H9 (cell line): ENCODE results near the gene PRKAG2. TPM values are rescaled to one million over a fixed set of nuclear protein-coding genes. Genes with fewer than 3 reads are reported as not detected.

Source experiments
- DNase-seq: peaks from one replicate; pipeline ENCODE4 v3.0.0-alpha.2; 2017
- H2AFZ ChIP-seq: one replicate; pipeline ENCODE4 v1.6.1; 2013; ENCODE audit warnings: mild to moderate bottlenecking, low read length, control low read depth, moderate library complexity
- H2AK5ac ChIP-seq: 2 replicates; pipeline ENCODE4 v1.6.1; 2013; ENCODE audit warnings: low read length, control low read depth, mixed read lengths; ENCODE audit not compliant: insufficient read length
- H2BK120ac ChIP-seq: one replicate; pipeline ENCODE4 v1.6.1; 2013; ENCODE audit warnings: low read depth, mild to moderate bottlenecking, low read length, control low read depth, inconsistent platforms; ENCODE audit not compliant: poor library complexity, severe bottlenecking
- H2BK12ac ChIP-seq: 2 replicates; pipeline ENCODE4 v1.6.1; 2013; ENCODE audit warnings: low read length, control low read depth, mixed read lengths, low read depth; ENCODE audit not compliant: insufficient read length
- H2BK15ac ChIP-seq: 2 replicates; pipeline ENCODE4 v1.6.1; 2013; ENCODE audit warnings: low read depth, low read length, control low read depth
- H2BK20ac ChIP-seq: one replicate; pipeline ENCODE4 v1.6.1; 2013; ENCODE audit warnings: low read depth, mild to moderate bottlenecking, low read length, control low read depth, inconsistent platforms; ENCODE audit not compliant: poor library complexity, severe bottlenecking
- H2BK5ac ChIP-seq: 2 replicates; pipeline ENCODE4 v1.6.1; 2013; ENCODE audit warnings: low read length, control low read depth, mixed read lengths; ENCODE audit not compliant: insufficient read length
- H3K14ac ChIP-seq: 2 replicates; pipeline ENCODE4 v1.6.1; 2013; ENCODE audit warnings: low read length, control low read depth; ENCODE audit not compliant: insufficient read depth
- H3K18ac ChIP-seq: 2 replicates; pipeline ENCODE4 v1.6.1; 2013; ENCODE audit warnings: low read depth, mild to moderate bottlenecking, mixed read lengths, low read length, control low read depth; ENCODE audit not compliant: insufficient read length
- H3K23ac ChIP-seq: 2 replicates; pipeline ENCODE4 v1.6.1; 2013; ENCODE audit warnings: low read length, control low read depth, mixed read lengths, low read depth; ENCODE audit not compliant: insufficient read length
- H3K23me2 ChIP-seq: 2 replicates; pipeline ENCODE4 v1.6.1; 2013; ENCODE audit warnings: low read depth, mild to moderate bottlenecking, mixed read lengths, low read length, control low read depth; ENCODE audit not compliant: insufficient read length, poor library complexity, severe bottlenecking
- H3K27ac ChIP-seq: 2 replicates; pipeline ENCODE4 v1.5.1; 2013; ENCODE audit warnings: low read length, control low read depth, mixed read lengths, low read depth; ENCODE audit not compliant: insufficient read length
- H3K27me3 ChIP-seq: 2 replicates; pipeline ENCODE4 v1.6.1; 2013; ENCODE audit warnings: low read length, control low read depth, inconsistent platforms; ENCODE audit not compliant: insufficient read depth
- H3K4ac ChIP-seq: 2 replicates; pipeline ENCODE4 v1.6.1; 2013; ENCODE audit warnings: low read depth, mild to moderate bottlenecking, control low read depth, inconsistent platforms, low read length, moderate library complexity
- H3K4me1 ChIP-seq: 2 replicates; pipeline ENCODE4 v1.6.1; 2013; ENCODE audit warnings: low read length, control low read depth, inconsistent platforms; ENCODE audit not compliant: insufficient read depth
- H3K4me2 ChIP-seq: 2 replicates; pipeline ENCODE4 v1.6.1; 2013; ENCODE audit warnings: low read length, control low read depth, mixed read lengths; ENCODE audit not compliant: insufficient read length, insufficient read depth
- H3K56ac ChIP-seq: 2 replicates; pipeline ENCODE4 v1.6.1; 2013; ENCODE audit warnings: low read depth, mild to moderate bottlenecking, mixed read lengths, low read length, control low read depth; ENCODE audit not compliant: insufficient read length
- H3K79me1 ChIP-seq: 2 replicates; pipeline ENCODE4 v1.6.1; 2013; ENCODE audit warnings: low read depth, mild to moderate bottlenecking, moderate library complexity, low read length, control low read depth, inconsistent platforms; ENCODE audit not compliant: insufficient read depth, poor library complexity, severe bottlenecking
- H3K79me2 ChIP-seq: 2 replicates; pipeline ENCODE4 v1.6.1; 2013; ENCODE audit warnings: low read length, control low read depth, inconsistent platforms; ENCODE audit not compliant: insufficient read depth
- H3K9ac ChIP-seq: 2 replicates; pipeline ENCODE4 v1.6.1; 2013; ENCODE audit warnings: low read length, control low read depth, mixed read lengths; ENCODE audit not compliant: insufficient read length; ENCODE audit errors: extremely low read depth
- H3K9me3 ChIP-seq: one replicate; pipeline ENCODE4 v1.6.1; 2013; ENCODE audit warnings: low read depth, low read length, inconsistent platforms; ENCODE audit not compliant: control insufficient read depth
- H3T11ph ChIP-seq: one replicate; pipeline ENCODE4 v1.6.1; 2013; ENCODE audit warnings: mild to moderate bottlenecking, low read length, control low read depth, inconsistent platforms
- H4K20me1 ChIP-seq: one replicate; pipeline ENCODE4 v1.6.1; 2013; ENCODE audit not compliant: control insufficient read depth, insufficient read length, insufficient read depth
- H4K5ac ChIP-seq: 2 replicates; pipeline ENCODE4 v1.6.1; 2013; ENCODE audit warnings: low read depth, mild to moderate bottlenecking, mixed read lengths, low read length, control low read depth; ENCODE audit not compliant: insufficient read length
- H4K8ac ChIP-seq: replicated peaks from 2 replicates; pipeline ENCODE4 v1.6.1; 2013; ENCODE audit warnings: low read length, control low read depth, mixed read lengths, low read depth; ENCODE audit not compliant: insufficient read length
- H4K91ac ChIP-seq: 2 replicates; pipeline ENCODE4 v1.6.1; 2013; ENCODE audit warnings: low read depth, mild to moderate bottlenecking, moderate library complexity, mixed read lengths, low read length, control low read depth; ENCODE audit not compliant: insufficient read length
- H3K27ac Mint-ChIP-seq, 3 experiments: 2 replicates in 2 of 3; 3 replicates in 1 of 3; pipeline ENCODE4 v1.8.0; 2020 to 2021; ENCODE audit warnings: mixed read lengths in 3 of 3, mild to moderate bottlenecking in 1 of 3, moderate library complexity in 1 of 3
- H3K27me3 Mint-ChIP-seq: 2 replicates; pipeline ENCODE4 v1.8.0; 2021; ENCODE audit warnings: low read depth, mild to moderate bottlenecking, moderate library complexity, mixed read lengths
- H3K36me3 Mint-ChIP-seq, 3 experiments: 2 replicates in 2 of 3; 3 replicates in 1 of 3; pipeline ENCODE4 v1.8.0; 2020 to 2021; ENCODE audit warnings: low read depth in 3 of 3, mixed read lengths in 3 of 3; ENCODE audit not compliant: insufficient read depth in 1 of 3
- H3K4me1 Mint-ChIP-seq, 2 experiments: 2 replicates each; pipeline ENCODE4 v1.8.0; 2020; ENCODE audit warnings: mixed read lengths in 2 of 2
- H3K4me3 Mint-ChIP-seq, 2 experiments: 2 replicates in 1 of 2; 3 replicates in 1 of 2; pipeline ENCODE4 v1.8.0; 2020 to 2021; ENCODE audit warnings: mild to moderate bottlenecking in 2 of 2, mixed read lengths in 2 of 2, moderate library complexity in 1 of 2
- H3K9me3 Mint-ChIP-seq, 2 experiments: 2 replicates in 1 of 2; 3 replicates in 1 of 2; pipeline ENCODE4 v1.8.0; 2020; ENCODE audit warnings: mild to moderate bottlenecking in 2 of 2, mixed read lengths in 2 of 2, moderate library complexity in 1 of 2
- CTCF ChIP-seq: fragments of 200-600 bp; sonication (generic); conservative IDR thresholded peaks from 3 replicates; pipeline ENCODE4 v1.8.0; 2021; ENCODE audit warnings: antibody characterized with exemption, mild to moderate bottlenecking
- WGBS: extraction: QIAGEN DNeasy Blood & Tissue Kit; methylation state at CpG from one replicate; pipeline ENCODE4 v1.1.7; 2013; ENCODE audit warnings: missing lambda C conversion rate, low lambda C conversion rate, mixed read lengths; ENCODE audit not compliant: insufficient read length; ENCODE audit errors: extremely low coverage; 5-methylcytosine and 5-hydroxymethylcytosine counted together
- total RNA-seq: library from RNA; stranded (reverse); gene quantifications from 2 replicates; pipeline ENCODE4 v1.2.1, GENCODE V29; 2021

Gene PRKAG2
- total RNA-seq, 1 experiment from 2014 or later: 11.8 TPM

- Mint-ChIP-seq H3K4me1 (peaks cover 0 to 12% of the 10 kb centered on the region in 2 experiments; a peak in 2 of 4 replicates), H3K4me3 (no peak overlapping the region), H3K27ac (peak overlapping the region in 1 of 3 experiments; percentile 27; a peak in 1 of 7 replicates), H3K9me3 (no peaks in the 10 kb centered on the region), H3K36me3 (no peaks in the 10 kb centered on the region), H3K27me3 (peaks cover 2% of the 10 kb centered on the region)
- no CpG with 5 or more reads among the region's 16 CpGs for WGBS
- H3K79me2 ChIP-seq: no peaks in the 10 kb centered on the region
- H4K8ac ChIP-seq: no peak overlapping the region
- H3K27me3 ChIP-seq: no peaks in the 10 kb centered on the region
- H3K23me2 ChIP-seq: no peaks in the 10 kb centered on the region
- H4K91ac ChIP-seq: no peak overlapping the region
- no peak for TF ChIP-seq CTCF
- H2BK20ac ChIP-seq: no peak overlapping the region
- no peak overlapping the region for H3K4me2 ChIP-seq
- no peak overlapping the region for H3K18ac ChIP-seq
- no peaks in the 10 kb centered on the region for H3K4me1 ChIP-seq
- no peak overlapping the region for H2BK120ac ChIP-seq
- H3K56ac ChIP-seq: no peak overlapping the region
- no peaks in the 10 kb centered on the region for H4K20me1 ChIP-seq
- no peak overlapping the region for H3K9ac ChIP-seq
- H2BK5ac ChIP-seq: no peak overlapping the region
- H3K27ac ChIP-seq: no peak overlapping the region
- H2BK12ac ChIP-seq: no peak overlapping the region
- DNase-seq: no peak
- no peak overlapping the region for H2AK5ac ChIP-seq
- H3T11ph ChIP-seq: no peak overlapping the region
- no peak overlapping the region for H2BK15ac ChIP-seq
- H3K79me1 ChIP-seq: no peaks in the 10 kb centered on the region
- no peak overlapping the region for H3K23ac ChIP-seq
- no peak overlapping the region for H2AFZ ChIP-seq
- no peaks in the 10 kb centered on the region for H3K9me3 ChIP-seq
- no peak overlapping the region for H4K5ac ChIP-seq
- no peak overlapping the region for H3K4ac ChIP-seq
- H3K14ac ChIP-seq: no peak overlapping the region
These were observed 25.7 kb downstream of the PRKAG2 start for GRCh38 chr7:151851145-151851751.
